ENCODE results near the gene CMYA5. TPM values are rescaled to one million over a fixed set of nuclear protein-coding genes. Genes with fewer than 3 reads are reported as not detected.

Gene CMYA5
- total and polyA plus RNA-seq, 9 of the 15 experiments (the other 6 are each of a cell fraction or from before 2014, with no cell fraction given): 0.18 to 1.1 (median 0.32) TPM

GRCh38 chr5:79800979-79801827 lies 111.6 kb downstream of the CMYA5 start (continued):
- TF ChIP-seq ZNF347 (CRISPR knock-in tag; IDR thresholded peaks at IDR 0.05; ENCODE audit: low read depth) (no peak), NR0B1 (IDR thresholded peaks at IDR 0.05; ENCODE audit: partially characterized antibody) (no peak), SRSF7 (optimal IDR thresholded peaks at IDR 0.05; ENCODE audit: low read depth, low read length) (no peak), SMAD2 (IDR thresholded peaks at IDR 0.05; ENCODE audit: low read depth, low read length) (no peak), SFPQ (IDR thresholded peaks at IDR 0.05; ENCODE audit: low read depth, low read length) (no peak), CREB1 (IDR thresholded peaks at IDR 0.05) (no peak), CREB1 (CRISPR knock-in tag; IDR thresholded peaks at IDR 0.05) (no peak), TFAP4 (CRISPR knock-in tag; IDR thresholded peaks at IDR 0.05; ENCODE audit: borderline replicate concordance) (no peak), NCOA2 (IDR thresholded peaks at IDR 0.05; ENCODE audit: partially characterized antibody in 2 of 2) (no peak), RERE (CRISPR knock-in tag; IDR thresholded peaks at IDR 0.05; ENCODE audit: borderline replicate concordance) (no peak), PKNOX1 (IDR thresholded peaks at IDR 0.05) (no peak), STAT5A (IDR thresholded peaks at IDR 0.05; ENCODE audit: borderline replicate concordance, low read length) (no peak)

Data from K562 (cell line).